ENCODE results near the gene GFOD1.
"Not testable (repeated sequence)": the region's sequence is repeated elsewhere in the genome, so short reads cannot be mapped to it uniquely, and the experiment has no call there.

The GFOD1 gene

DNA sequence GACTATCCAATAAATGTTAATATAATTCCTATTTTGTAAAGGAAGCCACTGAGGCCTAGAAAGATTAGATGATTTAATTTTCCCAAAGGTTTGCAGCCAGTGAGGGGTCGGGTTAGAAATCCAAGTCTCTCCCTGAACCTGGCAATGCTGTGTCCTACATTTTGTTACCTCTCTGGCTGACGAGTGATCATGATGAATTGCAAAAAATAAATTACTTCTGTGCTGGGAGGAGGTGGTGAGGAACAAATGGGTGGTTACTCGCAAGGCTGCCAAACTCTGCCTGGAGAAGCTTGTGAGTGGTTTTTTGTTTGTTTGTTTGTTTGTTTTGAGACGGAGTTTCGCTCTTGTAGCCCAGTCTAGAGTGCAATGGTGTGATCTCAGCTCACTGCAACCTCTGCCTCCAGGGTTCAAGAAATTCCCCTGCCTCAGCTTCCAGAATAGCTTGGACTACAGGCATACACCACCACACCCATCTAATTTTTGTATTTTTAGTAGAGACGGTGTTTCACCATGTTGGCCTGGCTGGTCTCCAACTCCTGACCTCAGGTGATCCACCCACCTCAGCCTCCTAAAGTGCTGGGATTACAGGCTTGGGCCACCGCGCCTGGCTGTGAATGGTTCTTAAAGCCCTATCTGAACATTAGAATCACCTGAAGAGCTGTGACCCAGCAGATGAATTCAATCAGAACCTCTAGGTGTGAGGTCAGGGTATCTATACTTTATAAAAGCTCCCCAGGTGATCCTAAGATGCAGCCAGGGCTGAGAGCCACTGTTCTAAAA is 138.9 kb downstream of the GFOD1 start:
- no peak for DNase-seq

DNA sequence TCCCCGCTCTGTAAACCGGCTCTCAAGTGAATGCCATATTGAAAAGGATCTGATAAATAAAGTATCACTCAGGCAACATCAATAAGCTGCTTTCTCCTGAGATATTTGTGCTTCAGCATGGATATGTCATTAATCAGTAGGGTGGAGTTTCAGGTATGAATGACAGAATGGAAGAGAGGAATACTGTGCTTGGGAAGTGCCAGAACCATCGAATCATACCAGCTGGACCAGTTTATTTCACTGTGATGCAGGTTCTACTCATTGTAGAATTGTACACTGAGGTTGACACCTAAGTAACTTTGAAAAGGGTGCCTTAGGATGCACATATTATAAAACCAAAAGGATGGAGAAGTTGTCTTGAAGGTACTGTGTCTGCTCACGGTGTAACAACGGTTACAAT is 141.2 kb downstream of the GFOD1 start:
- DNase-seq = no peak

DNA sequence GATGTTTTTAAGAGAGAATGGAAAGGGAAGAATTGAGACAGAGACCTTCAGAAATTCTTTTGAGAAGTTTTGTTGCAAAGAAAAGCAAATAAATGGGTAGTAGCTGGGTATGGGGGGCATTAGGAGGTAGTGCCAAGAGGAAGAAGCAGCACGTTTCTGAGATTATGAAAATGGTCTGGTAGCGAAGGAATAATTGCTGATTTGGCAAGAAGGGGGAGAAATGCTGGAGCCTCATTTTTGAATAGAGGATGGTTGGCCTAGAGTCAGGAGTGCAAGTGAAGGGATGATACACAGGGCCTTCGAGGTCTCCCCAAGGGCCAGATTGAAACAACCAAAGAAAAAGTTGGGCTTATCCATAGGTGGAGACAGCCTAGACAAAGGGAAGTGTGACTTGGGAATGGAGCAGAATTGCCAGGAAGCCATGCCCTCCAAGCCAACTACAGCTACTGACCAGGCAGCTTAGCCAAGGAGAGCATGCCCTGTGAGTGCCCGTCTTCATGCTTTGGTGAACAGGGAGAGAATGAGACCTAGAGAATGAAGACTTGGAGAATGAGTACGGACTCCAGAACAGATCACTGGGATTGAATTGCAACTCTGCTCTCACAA is 144.9 kb downstream of the GFOD1 start:
- no peak for DNase-seq

DNA sequence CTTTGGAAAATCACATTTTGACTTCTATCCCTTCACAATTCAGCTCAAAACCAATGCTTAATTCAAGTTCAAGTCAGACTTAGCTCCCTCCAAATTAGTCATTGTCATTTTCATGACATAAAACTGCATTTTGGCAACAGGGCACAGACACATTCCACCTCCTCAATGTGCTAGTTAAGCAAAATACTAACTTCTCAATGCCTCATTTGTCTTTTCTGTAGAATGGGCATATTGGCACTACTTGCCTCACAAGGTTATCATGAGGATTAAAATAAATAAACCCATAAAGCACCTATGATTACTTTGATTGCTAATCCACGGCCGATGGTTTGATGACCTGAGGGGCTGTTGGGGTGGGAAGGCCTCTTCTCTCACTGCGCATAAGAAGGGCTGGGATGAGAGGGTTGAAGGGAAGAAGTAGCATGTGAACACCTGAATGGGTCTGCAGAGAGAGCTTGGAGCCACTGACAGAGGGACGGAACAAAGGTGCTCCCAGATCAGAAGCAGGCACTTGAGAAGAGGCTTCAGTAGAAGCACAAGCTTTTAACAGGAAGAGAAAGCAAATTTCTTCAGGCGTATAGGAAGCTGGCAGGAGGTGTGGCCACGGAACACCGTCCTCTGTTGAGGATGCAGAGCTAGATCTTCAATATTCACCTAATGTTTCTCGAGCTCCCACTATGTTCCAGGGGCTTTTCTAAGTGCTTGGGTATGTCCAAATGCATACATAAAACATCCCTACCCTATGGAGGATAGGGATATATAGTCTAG is 147.4 kb downstream of the GFOD1 start:
- no peak for DNase-seq

DNA sequence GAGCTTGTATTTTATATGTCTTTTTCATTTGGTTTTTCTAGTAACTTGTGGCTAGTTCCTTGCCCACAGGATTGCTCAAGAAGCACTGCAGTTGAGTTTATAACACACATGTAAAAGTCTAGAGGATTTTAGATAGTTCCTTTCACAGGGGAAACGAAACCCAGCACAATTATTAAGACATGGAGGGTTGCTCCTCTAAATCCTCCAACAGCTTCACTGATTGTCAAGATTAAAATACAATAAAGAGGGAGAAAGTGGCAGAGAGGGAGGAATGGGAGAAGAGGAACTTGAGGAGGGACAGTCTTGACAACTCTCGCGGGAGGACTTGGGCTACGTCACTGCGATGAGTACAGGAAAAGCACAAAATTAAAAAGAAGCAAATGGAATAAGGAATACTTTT is 149.4 kb downstream of the GFOD1 start:
- DNase-seq = no peak

DNA sequence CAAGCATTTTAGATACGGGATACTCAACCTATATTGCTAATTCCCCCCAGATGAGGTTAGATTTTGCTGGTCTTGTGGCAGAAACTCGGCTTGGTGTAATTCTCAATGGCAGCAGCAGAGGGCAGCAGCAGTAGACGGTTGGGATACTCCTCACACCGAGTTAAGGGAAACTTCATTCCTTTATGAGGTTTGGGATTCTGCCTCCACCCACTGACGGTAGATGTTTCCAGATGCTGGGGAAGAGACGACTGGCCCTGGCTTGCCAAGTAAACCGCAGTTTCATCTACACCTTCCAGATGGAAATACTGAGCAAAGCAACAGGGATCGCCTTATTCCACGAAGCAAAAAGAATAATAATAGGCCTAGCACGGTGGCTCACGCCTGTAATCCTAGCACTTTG is 150.8 kb downstream of the GFOD1 start:
- DNase-seq = peak; percentile 78

DNA sequence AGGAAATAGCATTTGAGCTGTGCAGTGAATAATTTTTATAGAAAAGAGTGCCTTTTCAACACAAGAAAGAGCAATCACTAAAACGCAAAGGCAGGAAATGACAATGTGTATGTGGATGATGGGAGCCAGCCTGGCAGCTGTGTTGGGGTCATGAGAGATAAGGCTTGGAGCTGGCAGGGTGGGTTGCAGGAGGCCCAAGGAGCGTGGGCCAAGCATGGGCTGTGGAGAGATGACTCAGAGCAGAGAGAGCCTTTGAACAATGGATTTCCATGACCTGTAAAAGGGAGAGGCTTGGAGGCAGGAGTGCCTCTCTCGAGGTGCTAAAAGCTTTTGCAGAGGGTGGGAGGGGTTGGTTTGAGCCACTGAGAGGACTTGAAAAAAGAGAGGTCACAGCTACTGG is 152.4 kb downstream of the GFOD1 start:
- no peak for DNase-seq

DNA sequence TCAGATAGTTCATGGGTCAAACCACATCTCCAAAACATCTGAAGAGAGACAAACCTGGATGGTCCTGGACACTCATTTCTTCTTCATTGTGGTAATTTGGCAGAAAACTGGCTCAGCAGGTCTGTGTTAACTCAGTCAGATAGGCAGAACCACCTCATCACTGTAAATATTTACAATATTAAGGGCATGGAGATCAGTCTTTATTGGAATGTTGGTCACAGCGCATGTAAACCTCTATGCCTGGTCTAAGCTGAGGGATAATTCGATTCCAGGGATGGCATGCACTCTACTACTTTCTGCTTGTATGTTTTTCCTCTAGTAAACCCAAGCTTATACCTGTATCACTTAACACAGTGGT is 155.1 kb downstream of the GFOD1 start:
- no peak for DNase-seq

DNA sequence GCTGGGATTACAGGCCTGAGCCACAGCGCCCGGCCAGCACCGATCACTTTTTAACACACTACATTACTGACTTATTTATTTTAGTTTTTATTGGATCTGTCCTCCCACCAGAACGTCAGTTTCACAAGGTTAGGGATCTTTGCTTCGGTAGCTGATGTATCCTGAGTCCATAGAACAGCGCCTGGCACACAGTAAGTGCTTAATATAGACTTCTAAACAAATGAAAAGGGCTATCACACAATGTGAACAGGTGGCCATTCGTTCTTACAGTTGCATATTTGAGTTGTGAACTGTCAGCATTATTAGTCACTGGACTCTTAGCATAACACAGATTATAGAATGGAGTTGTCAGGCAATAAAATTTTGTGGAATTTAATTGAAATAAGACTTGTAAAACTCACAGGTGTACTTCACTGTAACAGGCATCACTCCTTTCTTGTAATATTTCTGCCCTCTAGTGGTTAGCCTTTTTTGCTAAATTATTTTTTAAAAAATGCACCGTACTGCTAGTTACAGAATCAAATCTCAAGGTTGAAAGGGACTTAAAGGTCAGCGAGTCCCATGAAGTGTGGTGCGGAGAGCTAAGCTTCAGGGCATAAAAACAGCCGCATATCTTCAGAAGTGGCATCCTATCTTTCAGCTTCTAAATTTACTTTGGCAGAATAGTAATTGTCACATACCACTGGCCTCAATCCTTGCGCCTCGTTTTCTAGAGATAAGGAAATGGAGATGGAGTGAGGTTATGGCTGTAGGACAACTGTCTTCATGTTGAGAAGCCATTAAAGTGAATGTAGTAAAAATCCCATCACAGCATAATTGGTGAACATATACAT is 155.7 kb downstream of the GFOD1 start:
- no peak for DNase-seq

DNA sequence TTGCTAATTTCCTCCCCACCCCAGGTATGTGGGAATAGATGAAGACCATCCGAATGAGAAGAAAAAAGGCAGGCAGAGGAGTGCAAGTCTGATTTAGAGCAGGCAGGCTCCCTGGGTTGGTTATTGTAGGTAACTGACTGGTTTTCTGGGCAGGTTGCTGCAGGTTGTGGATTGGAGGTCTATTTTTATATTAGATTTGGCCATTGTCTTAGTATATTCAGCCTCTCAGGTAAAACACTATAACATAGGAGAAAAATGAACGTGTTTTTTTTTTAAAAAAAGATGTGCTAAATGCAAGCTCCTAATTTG is 158.6 kb downstream of the GFOD1 start:
- no peak for DNase-seq

DNA sequence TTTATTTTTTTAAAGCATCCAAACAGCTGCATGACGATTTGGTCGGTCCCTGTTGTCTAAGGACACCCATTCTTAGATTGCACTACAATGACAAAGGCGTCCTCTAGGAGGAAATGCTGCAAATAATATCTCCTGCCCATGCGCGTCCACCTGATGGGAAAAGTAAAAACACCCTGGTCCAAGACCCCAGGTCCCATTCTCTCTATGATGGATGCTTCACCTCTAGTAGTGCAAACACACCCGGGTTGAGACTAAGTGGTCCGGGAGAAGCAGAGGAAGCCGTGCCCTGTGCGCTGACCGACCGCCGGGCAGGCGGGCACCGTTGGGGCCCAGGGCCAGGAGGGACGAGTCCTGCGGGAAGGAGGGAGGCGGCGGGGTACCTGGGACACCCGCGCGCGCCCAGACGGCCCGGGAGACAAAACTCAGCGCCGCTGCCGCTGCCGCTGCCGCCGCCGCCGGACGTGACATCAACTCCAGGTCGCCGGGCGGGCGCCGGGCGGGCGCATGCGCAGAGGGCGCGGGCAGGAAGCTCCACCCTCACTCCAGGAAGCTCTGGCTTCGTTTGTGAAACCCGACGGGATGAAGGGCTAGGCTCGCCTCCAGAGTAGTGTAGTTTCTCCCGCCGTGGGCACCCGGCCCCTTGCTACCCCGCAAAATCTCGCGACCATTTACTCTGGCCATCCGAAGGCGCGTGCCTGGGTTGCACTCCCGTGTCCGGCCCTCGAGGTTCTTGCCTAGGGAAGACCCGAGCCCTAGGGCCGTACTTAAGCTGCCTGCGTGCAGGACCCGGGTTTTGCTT is 159.1 kb downstream of the GFOD1 start, which contains the start of gene TBC1D7:
Gene TBC1D7, minus strand, starts transcription at position 462 of the 799 bp plus-strand sequence. CDS start 1,639 bp downstream, outside the sequence.
- peak; percentile 95 for DNase-seq

DNA sequence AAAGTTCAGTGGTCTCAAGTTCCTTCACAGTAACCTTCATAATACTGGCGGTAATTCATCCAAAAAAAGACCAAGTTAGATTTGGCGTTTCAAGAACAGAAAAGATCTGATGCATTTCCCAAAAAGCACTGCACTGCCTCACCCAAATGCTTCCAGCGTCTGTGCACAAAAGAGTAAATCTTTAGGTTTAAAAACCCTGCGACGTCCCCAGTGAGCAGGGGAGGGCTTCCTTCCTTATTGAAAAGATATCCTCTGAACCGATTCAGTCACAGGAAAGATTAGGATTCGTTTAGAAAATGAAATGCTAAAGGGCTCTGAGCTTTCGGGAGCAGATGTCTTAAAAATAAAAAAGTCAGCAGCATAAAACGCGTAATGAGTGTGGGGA is 159.7 kb downstream of the GFOD1 start:
- DNase-seq = peak; percentile 14

DNA sequence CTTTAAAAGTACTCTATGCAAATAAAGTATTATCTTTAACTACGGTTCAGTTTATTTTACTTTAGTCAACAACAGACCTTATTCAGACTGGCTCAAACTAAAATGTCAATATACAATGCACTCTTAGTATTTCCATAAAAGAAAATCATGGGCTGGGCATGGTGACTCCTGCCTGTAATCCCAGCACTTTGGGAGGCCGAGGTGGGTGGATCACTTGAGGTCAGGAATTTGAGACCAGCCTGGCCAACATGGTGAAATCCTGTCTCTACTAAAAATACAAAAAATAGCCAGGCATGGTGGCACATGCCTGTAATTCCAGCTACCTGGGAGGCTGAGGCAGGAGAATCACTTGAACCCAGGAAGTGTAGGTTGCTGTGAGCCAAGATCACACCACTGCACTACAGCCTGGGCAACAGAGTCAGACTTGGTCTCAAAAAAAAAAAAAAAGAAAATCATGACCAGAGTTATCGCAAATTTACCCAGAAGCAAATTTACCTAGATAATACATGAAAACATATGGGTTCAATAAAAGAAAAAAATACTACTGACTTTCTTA is 161.3 kb downstream of the GFOD1 start:
- DNase-seq = not testable (repeated sequence)

DNA sequence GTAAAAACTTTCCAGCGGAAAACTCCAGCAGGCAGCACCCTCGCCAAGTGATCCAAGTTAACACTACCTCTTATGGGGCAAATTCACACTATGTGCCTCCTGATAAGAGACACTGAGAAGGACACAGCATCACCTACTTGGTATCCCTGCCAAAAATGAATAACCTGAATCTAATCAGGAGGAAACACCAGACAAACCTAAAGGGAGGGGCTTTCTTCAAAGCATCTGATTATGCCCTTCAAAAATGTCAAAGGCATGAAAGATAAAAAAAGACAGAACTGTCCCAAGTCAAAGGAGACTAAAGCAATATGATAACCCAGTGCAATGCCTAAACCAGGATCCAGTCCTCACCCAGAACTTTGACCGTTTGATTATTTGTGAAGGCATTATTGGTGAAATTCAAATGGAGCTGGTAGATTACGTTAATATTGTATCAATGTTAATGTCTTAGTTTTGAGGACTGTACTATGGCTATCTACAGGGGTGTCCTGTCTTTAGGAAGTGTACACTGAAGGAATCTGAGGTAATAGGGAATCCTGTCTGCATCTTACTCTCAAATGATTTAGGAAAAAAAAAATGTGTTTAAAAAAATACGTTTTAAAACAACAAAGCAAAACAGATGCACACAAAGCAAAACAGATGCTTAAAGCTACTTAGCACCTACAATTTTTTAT is 167.4 kb downstream of the GFOD1 start:
- no peak for DNase-seq

DNA sequence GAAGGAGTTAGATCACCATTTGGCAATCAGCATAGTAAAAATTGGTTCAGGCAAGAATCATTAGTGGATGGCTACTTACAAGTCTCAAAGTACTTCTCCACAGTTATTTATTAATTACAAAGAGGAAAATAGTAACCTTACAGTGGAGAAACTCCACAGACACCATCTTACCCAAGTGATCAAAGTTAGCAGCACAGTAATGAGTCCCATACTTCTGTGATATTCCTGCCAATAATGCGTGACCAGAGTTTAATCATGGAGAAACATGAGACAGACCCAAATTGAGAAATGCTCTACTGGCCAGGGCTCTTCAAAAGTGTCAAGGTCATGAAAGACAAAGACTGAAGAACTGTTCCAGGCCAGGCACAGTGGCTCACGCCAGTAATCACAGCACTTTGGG is 168.6 kb downstream of the GFOD1 start:
- no peak for DNase-seq

DNA sequence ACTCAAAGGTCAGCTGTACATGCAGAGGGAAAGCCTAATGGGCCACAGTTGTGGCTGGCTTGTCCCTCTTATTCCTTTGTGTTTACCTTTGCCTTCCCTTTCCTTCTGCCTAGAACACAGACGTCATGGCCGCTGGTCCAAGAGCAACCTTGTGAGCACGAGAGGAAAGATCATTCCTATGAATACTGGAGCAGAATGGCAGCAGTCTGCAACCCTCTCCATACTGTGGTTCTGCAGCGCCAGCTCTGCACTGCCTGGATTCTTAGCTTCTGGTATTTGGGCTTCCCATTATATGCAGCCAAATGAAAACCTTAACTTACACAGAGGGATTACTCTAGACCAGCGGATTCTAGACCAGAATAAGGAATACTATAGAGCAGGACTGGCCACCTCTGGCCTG is 171.5 kb downstream of the GFOD1 start:
- DNase-seq = no peak

DNA sequence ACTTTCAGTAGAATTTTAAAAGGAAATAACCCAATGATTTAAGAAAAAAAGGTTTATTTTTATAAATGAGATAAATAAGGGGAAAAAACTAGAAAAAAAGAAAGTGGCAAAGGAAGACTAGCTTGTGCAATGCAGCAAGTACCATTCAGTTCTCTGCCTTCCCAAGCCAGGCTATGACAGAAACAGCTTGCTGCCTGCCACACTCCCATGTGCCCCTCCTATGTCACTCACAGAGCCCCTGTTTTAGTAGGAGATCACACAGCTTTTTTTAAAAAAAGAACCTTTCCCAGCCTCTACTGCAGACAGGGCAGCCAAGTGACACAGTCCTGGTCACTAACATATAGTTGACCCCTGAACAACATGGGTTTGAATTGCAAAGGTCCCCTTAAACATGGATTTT is 172.6 kb downstream of the GFOD1 start:
- DNase-seq = no peak

DNA sequence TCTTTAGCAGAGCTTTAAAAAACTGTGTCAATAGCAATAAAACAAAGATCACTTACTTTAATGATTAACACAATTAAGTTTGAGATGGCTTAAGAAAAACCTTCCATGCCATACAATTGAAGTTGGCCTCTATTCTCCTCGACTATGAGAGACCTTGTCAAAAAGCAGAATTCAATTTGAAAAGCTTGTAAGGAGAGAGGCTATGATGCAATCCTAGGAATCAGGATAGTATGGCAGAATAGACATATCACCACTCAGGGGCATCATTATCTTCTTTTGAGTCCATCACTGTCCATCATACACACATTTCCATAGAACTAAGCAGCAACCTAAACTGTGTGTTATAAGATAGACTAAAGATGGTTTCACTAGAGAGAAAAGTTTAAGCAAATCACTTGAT is 176.2 kb downstream of the GFOD1 start:
- DNase-seq = no peak

DNA sequence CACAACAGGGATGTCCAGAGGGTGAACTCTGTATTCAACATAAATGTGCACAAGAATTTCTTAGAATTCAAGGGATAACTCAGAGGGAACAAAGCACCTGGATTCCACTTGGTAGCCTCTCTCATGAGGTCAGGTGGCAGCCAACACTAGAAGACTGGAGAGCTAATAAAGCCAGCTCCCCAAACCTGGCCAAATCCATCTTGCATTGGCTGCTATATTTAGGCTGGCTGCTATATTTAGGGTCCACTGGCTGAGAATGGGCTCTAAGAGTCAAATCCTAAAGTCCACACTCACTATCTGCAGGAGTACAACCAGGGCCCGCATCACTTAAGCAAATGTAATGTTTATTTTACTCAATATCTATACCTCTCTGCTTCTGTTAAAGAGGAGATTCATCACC is 179.1 kb downstream of the GFOD1 start:
- no peak for DNase-seq
